GM21528 (cell line): ENCODE results near the gene CARD18.
"Not testable (repeated sequence)": the region's sequence is repeated elsewhere in the genome, so short reads cannot be mapped to it uniquely, and the experiment has no call there.

Source experiments
- ATAC-seq: cut with Tn5 transposase; IDR thresholded peaks from one replicate; pipeline ENCODE4 v1.9.1; 2021; ENCODE audit warnings: mild to moderate bottlenecking, moderate library complexity; ENCODE audit not compliant: unreplicated experiment, low FRiP score

The CARD18 gene

GRCh38 chr11:105137286-105137685 lies 2.3 kb downstream of the CARD18 start:
- ATAC-seq: no peak

GRCh38 chr11:105135883-105136282 lies 3.7 kb downstream of the CARD18 start:
- ATAC-seq: no peak

- no peak for ATAC-seq
Observed at GRCh38 chr11:105132716-105133511, 6.7 kb downstream of the CARD18 start.

GRCh38 chr11:105130189-105130813 lies 9.3 kb downstream of the CARD18 start:
- ATAC-seq: no peak

- ATAC-seq: no peak
Observed at GRCh38 chr11:105124756-105125155, 14.8 kb downstream of the CARD18 start.

GRCh38 chr11:105111145-105111944 lies 28.2 kb downstream of the CARD18 start:
- ATAC-seq: no peak

- ATAC-seq: no peak
Observed at GRCh38 chr11:105110688-105111030, 28.9 kb downstream of the CARD18 start.

- no peak for ATAC-seq
Observed at GRCh38 chr11:105109855-105110687, 29.5 kb downstream of the CARD18 start.

GRCh38 chr11:105109321-105109720 lies 30.2 kb downstream of the CARD18 start:
- ATAC-seq: no peak

- no peak for ATAC-seq
Observed at GRCh38 chr11:105108247-105108646, 31.3 kb downstream of the CARD18 start.

GRCh38 chr11:105107226-105107825 lies 32.2 kb downstream of the CARD18 start:
- ATAC-seq: not testable (repeated sequence)

- ATAC-seq: no peak
Observed at GRCh38 chr11:105106140-105106539, 33.4 kb downstream of the CARD18 start.

GRCh38 chr11:105104292-105104691 lies 35.3 kb downstream of the CARD18 start:
- no peak for ATAC-seq

- ATAC-seq: no peak
Observed at GRCh38 chr11:105103336-105103735, 36.2 kb downstream of the CARD18 start.

- ATAC-seq: not testable (repeated sequence)
Observed at GRCh38 chr11:105102079-105102581, 37.4 kb downstream of the CARD18 start.

GRCh38 chr11:105100981-105101630 lies 38.5 kb downstream of the CARD18 start:
- ATAC-seq: no peak

- ATAC-seq: no peak
Observed at GRCh38 chr11:105100206-105100605, 39.4 kb downstream of the CARD18 start.

GRCh38 chr11:105099594-105099993 lies 40.0 kb downstream of the CARD18 start:
- not testable (repeated sequence) for ATAC-seq
